Inflammatory macrophage (primary cell): ENCODE results near the gene TRAF4.
"Not testable (repeated sequence)": the region's sequence is repeated elsewhere in the genome, so short reads cannot be mapped to it uniquely, and the experiment has no call there.

Source experiments
- DNase-seq, 2 donors: peaks; one replicate each; pipeline ENCODE4 v3.0.0-alpha.2; 2020 to 2022

Gene TRAF4

GRCh38 chr17:28729950-28730330 is 13.9 kb upstream of the TRAF4 start:
- DNase-seq, result no peak

- no peak for DNase-seq
These were observed 10.5 kb upstream of the TRAF4 start for GRCh38 chr17:28733346-28733745.

GRCh38 chr17:28734712-28735241 is 9.0 kb upstream of the TRAF4 start:
- no peak for DNase-seq

GRCh38 chr17:28735242-28735722 is 8.5 kb upstream of the TRAF4 start:
- DNase-seq, result no peak

GRCh38 chr17:28735913-28736769 is 7.7 kb upstream of the TRAF4 start:
- not testable (repeated sequence) for DNase-seq

GRCh38 chr17:28737316-28737715 is 6.5 kb upstream of the TRAF4 start:
- no peak for DNase-seq

- no peak for DNase-seq
These were observed 5.8 kb upstream of the TRAF4 start for GRCh38 chr17:28737770-28738679.

- no peak for DNase-seq
These were observed 5.0 kb upstream of the TRAF4 start for GRCh38 chr17:28738680-28739384.

- no peak for DNase-seq
These were observed 3.1 kb upstream of the TRAF4 start for GRCh38 chr17:28740406-28741357.

GRCh38 chr17:28741358-28742349 is 2.2 kb upstream of the TRAF4 start:
- peak; percentile 78 to 79 for DNase-seq

GRCh38 chr17:28744104-28744971 is 527 bp downstream of the TRAF4 start:
- DNase-seq, result peak; percentile 17 to 40

- peak; percentile 3 to 12 for DNase-seq
These were observed 1.4 kb downstream of the TRAF4 start for GRCh38 chr17:28744972-28745785.

GRCh38 chr17:28745786-28746411 is 2.1 kb downstream of the TRAF4 start:
- no peak for DNase-seq

- no peak for DNase-seq
These were observed 2.8 kb downstream of the TRAF4 start for GRCh38 chr17:28746611-28747050.

GRCh38 chr17:28747051-28747691 is 3.4 kb downstream of the TRAF4 start:
- no peak for DNase-seq

GRCh38 chr17:28747801-28748750 is 4.3 kb downstream of the TRAF4 start:
- DNase-seq, result no peak
